ENCODE results near the gene RAB40C. TPM values are rescaled to one million over a fixed set of nuclear protein-coding genes. Genes with fewer than 3 reads are reported as not detected.
A peak's percentile ranks its signal among the peaks of the same experiment; 100 is the strongest.

RAB40C gene
- total and polyA plus RNA-seq, 12 donors, result 9.1 to 32.0 (median 12.3) TPM

GRCh38 chr16:588889-589657 is 793 bp upstream of the RAB40C start:
- Histone ChIP-seq H3K9me3 (no peaks in the 10 kb centered on the region), H3K36me3 (peaks cover 0 to 13% (median 0%) of the 10 kb centered on the region in 9 donors), H3K27me3 (no peaks in the 10 kb centered on the region), H3K27ac (peak overlapping the region; percentile 80 to 100 (median 99)), H3K4me3 (peak overlapping the region; percentile 54 to 97 (median 85)), H3K4me1 (peaks cover 10 to 64% (median 42%) of the 10 kb centered on the region in 9 donors)
- DNase-seq (peak; percentile 98 to 99), ATAC-seq (peak; percentile 87 to 96 (median 92))
- TF ChIP-seq, protein P1, sequence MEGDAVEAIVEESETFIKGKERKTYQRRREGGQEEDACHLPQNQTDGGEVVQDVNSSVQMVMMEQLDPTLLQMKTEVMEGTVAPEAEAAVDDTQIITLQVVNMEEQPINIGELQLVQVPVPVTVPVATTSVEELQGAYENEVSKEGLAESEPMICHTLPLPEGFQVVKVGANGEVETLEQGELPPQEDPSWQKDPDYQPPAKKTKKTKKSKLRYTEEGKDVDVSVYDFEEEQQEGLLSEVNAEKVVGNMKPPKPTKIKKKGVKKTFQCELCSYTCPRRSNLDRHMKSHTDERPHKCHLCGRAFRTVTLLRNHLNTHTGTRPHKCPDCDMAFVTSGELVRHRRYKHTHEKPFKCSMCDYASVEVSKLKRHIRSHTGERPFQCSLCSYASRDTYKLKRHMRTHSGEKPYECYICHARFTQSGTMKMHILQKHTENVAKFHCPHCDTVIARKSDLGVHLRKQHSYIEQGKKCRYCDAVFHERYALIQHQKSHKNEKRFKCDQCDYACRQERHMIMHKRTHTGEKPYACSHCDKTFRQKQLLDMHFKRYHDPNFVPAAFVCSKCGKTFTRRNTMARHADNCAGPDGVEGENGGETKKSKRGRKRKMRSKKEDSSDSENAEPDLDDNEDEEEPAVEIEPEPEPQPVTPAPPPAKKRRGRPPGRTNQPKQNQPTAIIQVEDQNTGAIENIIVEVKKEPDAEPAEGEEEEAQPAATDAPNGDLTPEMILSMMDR (IDR thresholded peaks at IDR 0.05), result no peak
- intact Hi-C loops (cut with DNase I), result loop anchor here in 5 of 10 donors (2.0 to 10.0 kb wide), 6 partner anchors 20 to 164 kb away; partner anchors contain the start of genes RHOT2 (in 2 of the 5), METTL26 (in 1 of the 5), PIGQ (in 1 of the 5) and RAB11FIP3 (in 1 of the 5)
- 0 to 1% methylated on average over 88 to 107 of the region's 107 CpGs for WGBS, 2 donors

GRCh38 chr16:590188-590814 is 435 bp downstream of the RAB40C start:
- ATAC-seq, result no peak
- intact Hi-C loops (cut with DNase I), result loop anchor here in 3 of 10 donors (2.0 to 5.0 kb wide), 3 partner anchors 42 to 47 kb away; partner anchors contain the start of genes METTL26 (in 2 of the 3) and WFIKKN1 (in 1 of the 3)
- peak in 1 of 2 donors; percentile 40 for DNase-seq
- H3K27ac ChIP-seq, result peak overlapping the region; percentile 36 to 91 (median 82)
- peaks cover 10 to 63% (median 42%) of the 10 kb centered on the region in 9 donors for H3K4me1 ChIP-seq
- no peaks in the 10 kb centered on the region for H3K27me3 ChIP-seq
- H3K9me3 ChIP-seq, result no peaks in the 10 kb centered on the region
- TF ChIP-seq, protein P1 (IDR thresholded peaks at IDR 0.05), result no peak
- 0 to 1% methylated on average over 70 to 71 of the region's 71 CpGs for WGBS, 2 donors
- peaks cover 0 to 16% (median 0%) of the 10 kb centered on the region in 9 donors for H3K36me3 ChIP-seq
- peak overlapping the region; percentile 75 to 96 (median 90) for H3K4me3 ChIP-seq

DNA sequence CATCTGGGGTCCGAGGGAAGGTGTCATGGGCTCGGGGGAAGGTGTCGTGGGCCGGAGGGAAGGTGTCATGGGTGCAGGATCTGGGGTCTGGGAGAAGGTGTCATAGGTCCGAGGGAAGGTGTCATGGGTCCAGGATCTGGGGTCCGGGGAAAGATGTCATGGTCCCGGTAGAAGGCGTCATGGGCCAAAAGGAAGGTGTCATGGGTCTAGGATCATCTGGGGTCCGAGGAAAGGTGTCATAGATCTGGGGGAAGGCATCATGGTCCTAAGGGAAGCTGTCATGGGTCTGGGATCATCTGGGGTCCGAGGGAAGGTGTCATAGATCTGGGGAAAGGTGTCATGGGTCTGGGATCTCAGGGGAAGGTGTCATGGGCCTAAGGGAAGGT is 942 bp downstream of the RAB40C start:
- Histone ChIP-seq H3K4me3 (peak overlapping the region; percentile 75 to 96 (median 90)), H3K4me1 (peaks cover 10 to 58% (median 42%) of the 10 kb centered on the region in 9 donors), H3K27me3 (no peaks in the 10 kb centered on the region), H3K27ac (peak overlapping the region in 6 of 10 donors; percentile 75 to 90 (median 82)), H3K9me3 (no peaks in the 10 kb centered on the region), H3K36me3 (peaks cover 0 to 16% (median 0%) of the 10 kb centered on the region in 9 donors)
- TF ChIP-seq, protein P1 (IDR thresholded peaks at IDR 0.05), result no peak
- DNase-seq (no peak), ATAC-seq (no peak)
- 51 to 57% methylated on average over 10 of the region's 10 CpGs for WGBS, 2 donors
- intact Hi-C loops (cut with DNase I), result loop anchor here in 3 of 10 donors (2.0 to 5.0 kb wide), 3 partner anchors 41 to 46 kb away; partner anchors contain the start of genes METTL26 (in 2 of the 3) and WFIKKN1 (in 1 of the 3)

GRCh38 chr16:591231-591630 is 1.4 kb downstream of the RAB40C start:
- Histone ChIP-seq H3K36me3 (peaks cover 0 to 19% (median 0%) of the 10 kb centered on the region in 9 donors), H3K4me3 (peak overlapping the region in 4 of 10 donors; percentile 75 to 94 (median 85)), H3K27me3 (no peaks in the 10 kb centered on the region), H3K9me3 (no peaks in the 10 kb centered on the region), H3K27ac (no peak overlapping the region), H3K4me1 (peaks cover 10 to 59% (median 42%) of the 10 kb centered on the region in 9 donors)
- ATAC-seq, result no peak
- WGBS, 2 donors, result 80 to 91% methylated on average over 8 of the region's 8 CpGs
- intact Hi-C loops (cut with DNase I), result loop anchor here in 3 of 10 donors (2.0 to 5.0 kb wide), 3 partner anchors 41 to 46 kb away; partner anchors contain the start of genes METTL26 (in 2 of the 3) and WFIKKN1 (in 1 of the 3)
- TF ChIP-seq, protein P1 (IDR thresholded peaks at IDR 0.05), result no peak
- DNase-seq, result no peak
